Endodermal cell (in vitro differentiated cells): ENCODE measurements around the gene NOS1AP. TPM values are rescaled to one million over a fixed set of nuclear protein-coding genes. Genes with fewer than 3 reads are reported as not detected.

Source experiments
- DNase-seq: peaks from one replicate; pipeline ENCODE4 v3.0.0-alpha.2; 2017
- H3K27ac ChIP-seq: 2 replicates; pipeline ENCODE4 v1.5.1; 2013; ENCODE audit warnings: mild to moderate bottlenecking, low read depth, low read length, moderate library complexity
- H3K27me3 ChIP-seq: 2 replicates; pipeline ENCODE4 v1.6.1; 2013; ENCODE audit warnings: mild to moderate bottlenecking, low read length, moderate library complexity; ENCODE audit not compliant: insufficient read depth, control insufficient read depth, poor library complexity, severe bottlenecking
- H3K36me3 ChIP-seq: 2 replicates; pipeline ENCODE4 v1.7.0; 2013; ENCODE audit warnings: mild to moderate bottlenecking, low read length, moderate library complexity; ENCODE audit not compliant: control insufficient read depth, insufficient read depth
- H3K4me1 ChIP-seq: one replicate; pipeline ENCODE4 v1.7.0; 2013; ENCODE audit warnings: low read length; ENCODE audit not compliant: control insufficient read depth, insufficient read depth
- H3K4me3 ChIP-seq: 2 replicates; pipeline ENCODE4 v1.5.1; 2013; ENCODE audit warnings: mild to moderate bottlenecking, low read length, moderate library complexity
- H3K9ac ChIP-seq: 2 replicates; pipeline ENCODE4 v1.6.1; 2013; ENCODE audit warnings: mild to moderate bottlenecking, low read length, moderate library complexity; ENCODE audit not compliant: poor library complexity, severe bottlenecking; ENCODE audit errors: extremely low read depth
- H3K9me3 ChIP-seq: 2 replicates; pipeline ENCODE4 v1.6.1; 2013; ENCODE audit warnings: mild to moderate bottlenecking, low read length, moderate library complexity; ENCODE audit not compliant: control insufficient read depth
- H3K27ac Mint-ChIP-seq: 2 replicates; pipeline ENCODE4 v1.8.0; 2020; ENCODE audit warnings: mixed read lengths
- H3K27me3 Mint-ChIP-seq: 2 replicates; pipeline ENCODE4 v1.8.0; 2021; ENCODE audit warnings: mild to moderate bottlenecking, mixed read lengths; ENCODE audit not compliant: insufficient read depth
- H3K36me3 Mint-ChIP-seq: 2 replicates; pipeline ENCODE4 v1.8.0; 2020; ENCODE audit warnings: low read depth, mixed read lengths
- H3K4me1 Mint-ChIP-seq: 2 replicates; pipeline ENCODE4 v1.8.0; 2020; ENCODE audit warnings: mixed read lengths
- H3K4me3 Mint-ChIP-seq: 2 replicates; pipeline ENCODE4 v1.8.0; 2020; ENCODE audit warnings: mild to moderate bottlenecking, moderate library complexity, mixed read lengths
- H3K9me3 Mint-ChIP-seq: 2 replicates; pipeline ENCODE4 v1.8.0; 2020; ENCODE audit warnings: mild to moderate bottlenecking, mixed read lengths
- WGBS, 2 experiments: methylation state at CpG; one replicate each; pipeline versions ENCODE4 v1.1.5 to v1.1.7; 2013; ENCODE audit warnings: missing lambda C conversion rate in 2 of 2, mixed read lengths in 1 of 2; ENCODE audit not compliant: insufficient coverage in 1 of 2, insufficient read length in 1 of 2; 5-methylcytosine and 5-hydroxymethylcytosine counted together
- total RNA-seq, 2 donors: library from RNA; stranded (reverse); fragmentation: NEBNext Ultra II Directional in 1 of 2; extraction: Animal tissue kit (Norgen Biotek cat#: 25700) in 1 of 2; gene quantifications; 2 replicates in 1 of 2; 3 replicates in 1 of 2; pipeline ENCODE4 v1.2.1, GENCODE V29; 2021
- TF ChIP-seq, protein P1 (sequence below): fragments of 200-600 bp; sonication (generic); conservative IDR thresholded peaks from 2 replicates; pipeline ENCODE4 v1.5.0; 2021; ENCODE audit warnings: antibody characterized with exemption, mild to moderate bottlenecking

NOS1AP gene
- total RNA-seq, 2 donors from 2014 or later = 4.8 to 5.9 TPM

DNA sequence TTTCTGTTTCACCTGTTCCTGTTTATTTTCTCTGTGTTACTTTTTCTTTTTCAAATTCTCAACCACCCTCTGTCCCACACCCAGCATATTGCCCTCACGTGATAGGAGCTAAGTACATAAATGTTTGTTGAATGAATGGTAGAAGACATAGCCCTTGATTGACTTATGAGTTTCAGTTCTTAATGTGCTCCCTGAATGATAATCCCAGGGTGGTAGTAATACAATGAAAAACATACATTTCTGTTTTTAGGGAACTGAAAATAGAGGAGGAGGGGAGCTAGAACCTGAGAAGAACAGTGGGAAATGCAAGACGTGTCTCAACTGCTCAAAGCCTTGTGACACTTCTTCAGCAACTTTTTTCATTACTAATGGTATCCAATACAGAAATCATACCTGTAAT, 160.1 kb downstream of the NOS1AP start:
- Histone ChIP-seq H3K27ac (no peak overlapping the region), H3K9ac (no peak overlapping the region), H3K27me3 (no peaks in the 10 kb centered on the region), H3K9me3 (no peaks in the 10 kb centered on the region), H3K4me3 (no peak overlapping the region), H3K36me3 (no peaks in the 10 kb centered on the region), H3K4me1 (no peaks in the 10 kb centered on the region)
- H3K36me3 Mint-ChIP-seq = no peaks in the 10 kb centered on the region
- H3K9me3 Mint-ChIP-seq = no peaks in the 10 kb centered on the region
- peaks cover 7% of the 10 kb centered on the region for H3K27me3 Mint-ChIP-seq
- H3K4me1 Mint-ChIP-seq = peaks cover 24% of the 10 kb centered on the region
- no peak overlapping the region for H3K27ac Mint-ChIP-seq
- H3K4me3 Mint-ChIP-seq = no peak overlapping the region
- WGBS, 2 experiments = 93% methylated on average over 2 of the region's 2 CpGs; no CpG with 5 or more reads in 1 of the 2 experiments
- TF ChIP-seq, protein P1, sequence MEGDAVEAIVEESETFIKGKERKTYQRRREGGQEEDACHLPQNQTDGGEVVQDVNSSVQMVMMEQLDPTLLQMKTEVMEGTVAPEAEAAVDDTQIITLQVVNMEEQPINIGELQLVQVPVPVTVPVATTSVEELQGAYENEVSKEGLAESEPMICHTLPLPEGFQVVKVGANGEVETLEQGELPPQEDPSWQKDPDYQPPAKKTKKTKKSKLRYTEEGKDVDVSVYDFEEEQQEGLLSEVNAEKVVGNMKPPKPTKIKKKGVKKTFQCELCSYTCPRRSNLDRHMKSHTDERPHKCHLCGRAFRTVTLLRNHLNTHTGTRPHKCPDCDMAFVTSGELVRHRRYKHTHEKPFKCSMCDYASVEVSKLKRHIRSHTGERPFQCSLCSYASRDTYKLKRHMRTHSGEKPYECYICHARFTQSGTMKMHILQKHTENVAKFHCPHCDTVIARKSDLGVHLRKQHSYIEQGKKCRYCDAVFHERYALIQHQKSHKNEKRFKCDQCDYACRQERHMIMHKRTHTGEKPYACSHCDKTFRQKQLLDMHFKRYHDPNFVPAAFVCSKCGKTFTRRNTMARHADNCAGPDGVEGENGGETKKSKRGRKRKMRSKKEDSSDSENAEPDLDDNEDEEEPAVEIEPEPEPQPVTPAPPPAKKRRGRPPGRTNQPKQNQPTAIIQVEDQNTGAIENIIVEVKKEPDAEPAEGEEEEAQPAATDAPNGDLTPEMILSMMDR = no peak
- DNase-seq = no peak

DNA sequence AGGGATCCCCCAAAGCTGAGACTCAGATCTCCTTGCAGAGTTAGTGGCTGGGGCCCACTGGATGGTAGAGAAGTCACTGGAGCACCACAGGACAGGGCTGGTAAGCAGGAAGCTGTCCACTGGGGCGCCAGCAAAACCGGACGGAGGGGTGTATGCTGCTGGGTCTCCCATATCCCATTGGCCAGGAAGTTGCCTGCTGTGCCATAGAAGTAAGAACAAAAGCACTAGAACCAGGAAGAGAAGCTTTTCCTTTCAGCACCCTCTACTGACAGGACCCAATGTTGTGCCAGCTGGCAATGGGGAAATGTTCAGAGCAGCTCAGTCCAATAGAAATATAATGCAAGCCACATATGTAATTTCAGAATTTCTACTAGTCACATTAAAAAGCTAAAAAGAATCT, 160.6 kb downstream of the NOS1AP start:
- Mint-ChIP-seq H3K27ac (no peak overlapping the region), H3K36me3 (no peaks in the 10 kb centered on the region), H3K9me3 (no peaks in the 10 kb centered on the region), H3K27me3 (peaks cover 8% of the 10 kb centered on the region), H3K4me1 (peaks cover 24% of the 10 kb centered on the region), H3K4me3 (no peak overlapping the region)
- Histone ChIP-seq H3K27me3 (no peaks in the 10 kb centered on the region), H3K4me1 (no peaks in the 10 kb centered on the region), H3K4me3 (no peak overlapping the region), H3K36me3 (no peaks in the 10 kb centered on the region), H3K9me3 (no peaks in the 10 kb centered on the region), H3K9ac (no peak overlapping the region), H3K27ac (no peak overlapping the region)
- DNase-seq = peak; percentile 86
- WGBS, 2 experiments = 5 to 33% methylated on average over 3 of the region's 3 CpGs
- TF ChIP-seq, protein P1 = peak; percentile 59

DNA sequence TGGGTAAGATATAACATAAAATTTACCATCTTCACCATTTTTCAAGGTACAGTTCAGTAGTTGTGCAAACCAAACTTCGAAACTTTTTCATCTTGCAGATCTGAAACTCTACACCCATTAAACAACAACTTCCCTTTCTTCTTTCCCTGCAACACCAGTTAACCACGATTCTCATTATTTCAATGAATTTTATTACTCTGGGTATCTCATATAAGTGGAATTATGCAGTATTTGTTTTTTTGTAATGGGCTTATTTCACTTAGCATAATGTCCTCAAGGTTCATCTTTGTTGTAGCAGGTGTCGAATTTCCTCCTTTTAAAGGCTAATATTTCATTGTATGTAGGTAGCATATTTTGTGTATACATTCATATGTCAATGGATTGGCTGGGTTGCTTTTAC, 161.0 kb downstream of the NOS1AP start:
- no peaks in the 10 kb centered on the region for H3K9me3 ChIP-seq
- no peak overlapping the region for H3K27ac Mint-ChIP-seq

More for the DNA sequence above, 161.0 kb downstream of the NOS1AP start:
- H3K27me3 ChIP-seq = no peaks in the 10 kb centered on the region
- H3K9ac ChIP-seq = no peak overlapping the region
- TF ChIP-seq, protein P1 = peak; percentile 16
- H3K36me3 ChIP-seq = no peaks in the 10 kb centered on the region
- H3K4me1 Mint-ChIP-seq = peaks cover 24% of the 10 kb centered on the region
- WGBS, 2 experiments = 82 to 100% methylated on average over 1 to 2 of the region's 3 CpGs
- no peaks in the 10 kb centered on the region for H3K9me3 Mint-ChIP-seq
- H3K36me3 Mint-ChIP-seq = no peaks in the 10 kb centered on the region
- no peak for DNase-seq
- no peak overlapping the region for H3K27ac ChIP-seq
- no peak overlapping the region for H3K4me3 Mint-ChIP-seq
- no peaks in the 10 kb centered on the region for H3K4me1 ChIP-seq
- H3K4me3 ChIP-seq = no peak overlapping the region
- peaks cover 8% of the 10 kb centered on the region for H3K27me3 Mint-ChIP-seq
